AG09309 (cell line): ENCODE measurements around the gene RPL41.
"Not testable (repeated sequence)": the region's sequence is repeated elsewhere in the genome, so short reads cannot be mapped to it uniquely, and the experiment has no call there.

ENCODE experiments used
- DNase-seq: peaks from one replicate; pipeline ENCODE4 v3.0.0-alpha.2; 2010; ENCODE audit warnings: low read depth
- H3K4me3 ChIP-seq: 2 replicates; pipeline ENCODE4 v1.5.1; 2011; ENCODE audit warnings: mild to moderate bottlenecking, low read depth, low read length, moderate library complexity; ENCODE audit not compliant: control insufficient read depth
- CTCF ChIP-seq: IDR thresholded peaks from 2 replicates; pipeline ENCODE4 v1.5.1; 2011; ENCODE audit warnings: mild to moderate bottlenecking, low read depth, low read length, inconsistent platforms; ENCODE audit not compliant: insufficient read depth, control insufficient read depth; ENCODE audit errors: missing control alignments

Gene RPL41

GRCh38 chr12:56110571-56110970, 5.9 kb upstream of the RPL41 start:
- no peak for DNase-seq
- no peak overlapping the region for H3K4me3 ChIP-seq
- TF ChIP-seq CTCF: no peak

- no peak for TF ChIP-seq CTCF
- H3K4me3 ChIP-seq: no peak overlapping the region
- DNase-seq: no peak
These were observed 2.3 kb upstream of the RPL41 start for GRCh38 chr12:56114084-56114483.

- TF ChIP-seq CTCF: no peak
- DNase-seq: no peak
- peak overlapping the region; percentile 80; the same call in 1 of the 2 replicates for H3K4me3 ChIP-seq
These were observed 1.1 kb upstream of the RPL41 start for GRCh38 chr12:56115329-56115728.

- DNase-seq: not testable (repeated sequence)
- H3K4me3 ChIP-seq: peak overlapping the region; percentile 80
These were observed 761 bp downstream of the RPL41 start for GRCh38 chr12:56117082-56117706.

- peak; percentile 99 for DNase-seq
- H3K4me3 ChIP-seq: peak within 1 kb of the TSS; percentile 80
- TF ChIP-seq CTCF: peak; percentile 52
These were observed 1.6 kb downstream of the RPL41 start, which contains the start of gene ZC3H10 for GRCh38 chr12:56117778-56118687. Gene ZC3H10 (plus strand): TSS chr12:56118266. CDS start chr12:56120563, 2,297 bp downstream.

- H3K4me3 ChIP-seq: peak overlapping the region; percentile 79
- no peak for DNase-seq
- no peak for TF ChIP-seq CTCF
These were observed 2.4 kb downstream of the RPL41 start for GRCh38 chr12:56118688-56119357.
